ENCODE measurements around the gene MAPK1. TPM values are rescaled to one million over a fixed set of nuclear protein-coding genes. Genes with fewer than 3 reads are reported as not detected.

MAPK1 gene
- total and polyA plus RNA-seq, 9 of the 15 experiments (the other 6 are each of a cell fraction or from before 2014, with no cell fraction given) = 46.3 to 575 (median 283) TPM

- peak in 1 of 4 experiments; percentile 59 for DNase-seq (ENCODE audit: extremely low read depth in 1 of 4, low spot score in 3 of 4)
- H4K20me1 ChIP-seq (replicated peaks; ENCODE audit: control insufficient read depth, insufficient read depth, low read length) = peaks cover 32% of the 10 kb centered on the region
- no peaks in the 10 kb centered on the region for H3K9me3 ChIP-seq (replicated peaks; ENCODE audit: control insufficient read depth, insufficient read depth, low read depth, low read length)
- ChIA-PET CTCF (ENCODE audit: low intra/inter-chr PET ratio) (interaction anchor here (5.8 to 12.1 kb wide), 2 partner anchors 229 to 238 kb away, joined by 42 to 609 read pairs; no protein-coding TSS in a partner anchor), POLR2A (interaction anchor here (0.5 to 7.5 kb wide), 16 partner anchors 9 to 244 kb away, joined by 3 to 71 read pairs (median 4); partner anchors contain the start of gene PPIL2)
- in situ Hi-C loops (cut with MboI) (loop anchor here (5.0 kb wide), 1 partner anchor 238 kb away; no protein-coding TSS in a partner anchor), intact Hi-C loops (cut with micrococcal nuclease) (loop anchor here (5.0 kb wide), 6 partner anchors 68 to 493 kb away; no protein-coding TSS in a partner anchor)
- no peak for FAIRE-seq
- no peak overlapping the region for H2AFZ ChIP-seq (ENCODE audit: low read depth, low read length)
- BruUV-seq (replicated peaks) = no TSS peak
- 4% methylated on average over 8 of the region's 8 CpGs for WGBS (ENCODE audit: insufficient coverage, low coverage, missing lambda C conversion rate)
- no peaks in the 10 kb centered on the region for H3K79me2 ChIP-seq (ENCODE audit: control insufficient read depth, insufficient read depth, low read length)
- no peak overlapping the region for H3K4me2 ChIP-seq (ENCODE audit: insufficient read depth, low read length)
- H3K9me1 ChIP-seq (ENCODE audit: control insufficient read depth, insufficient read depth, low read length) = no peaks in the 10 kb centered on the region
- H3K9ac ChIP-seq (ENCODE audit: insufficient read depth in 1 of 2, low read depth in 2 of 2, low read length in 2 of 2) = no peak overlapping the region
- no peaks in the 10 kb centered on the region for H3K36me3 ChIP-seq (ENCODE audit: control insufficient read depth, insufficient read depth, low read length)
- no peak overlapping the region for H3K27ac ChIP-seq (ENCODE audit: extremely low read depth, low read depth, low read length)
- TF ChIP-seq, protein P1, sequence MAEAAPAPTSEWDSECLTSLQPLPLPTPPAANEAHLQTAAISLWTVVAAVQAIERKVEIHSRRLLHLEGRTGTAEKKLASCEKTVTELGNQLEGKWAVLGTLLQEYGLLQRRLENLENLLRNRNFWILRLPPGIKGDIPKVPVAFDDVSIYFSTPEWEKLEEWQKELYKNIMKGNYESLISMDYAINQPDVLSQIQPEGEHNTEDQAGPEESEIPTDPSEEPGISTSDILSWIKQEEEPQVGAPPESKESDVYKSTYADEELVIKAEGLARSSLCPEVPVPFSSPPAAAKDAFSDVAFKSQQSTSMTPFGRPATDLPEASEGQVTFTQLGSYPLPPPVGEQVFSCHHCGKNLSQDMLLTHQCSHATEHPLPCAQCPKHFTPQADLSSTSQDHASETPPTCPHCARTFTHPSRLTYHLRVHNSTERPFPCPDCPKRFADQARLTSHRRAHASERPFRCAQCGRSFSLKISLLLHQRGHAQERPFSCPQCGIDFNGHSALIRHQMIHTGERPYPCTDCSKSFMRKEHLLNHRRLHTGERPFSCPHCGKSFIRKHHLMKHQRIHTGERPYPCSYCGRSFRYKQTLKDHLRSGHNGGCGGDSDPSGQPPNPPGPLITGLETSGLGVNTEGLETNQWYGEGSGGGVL (CRISPR knock-in tag; IDR thresholded peaks at IDR 0.05) = no peak
- TF ChIP-seq TBP (optimal IDR thresholded peaks at IDR 0.05; ENCODE audit: low read depth, low read length) (peak; percentile 6), HNRNPLL (IDR thresholded peaks at IDR 0.05; ENCODE audit: low read depth, low read length, poor library complexity, severe bottlenecking) (peak; percentile 27)
- no peak for ATAC-seq
- H3K4me3 ChIP-seq = no peak overlapping the region
- peaks cover 35 to 61% of the 10 kb centered on the region in 2 experiments for H3K27me3 ChIP-seq (ENCODE audit: control insufficient read depth in 2 of 2, insufficient read depth in 2 of 2, low read length in 2 of 2)
- H3K4me1 ChIP-seq (replicated peaks in 1 of 2; ENCODE audit: control insufficient read depth in 2 of 2, insufficient read depth in 2 of 2, low read length in 2 of 2) = peaks cover 14 to 15% of the 10 kb centered on the region in 2 experiments; a peak in 4 of 5 replicates
Observed at GRCh38 chr22:21709688-21710087, 157.8 kb downstream of the MAPK1 start.
